ENCODE measurements around the gene ADAM10. TPM values are rescaled to one million over a fixed set of nuclear protein-coding genes. Genes with fewer than 3 reads are reported as not detected.

The ADAM10 gene
- total and polyA plus RNA-seq, 2 of the 8 experiments (the other 6 are each of a cell fraction or from before 2014, with no cell fraction given), result 46.5 to 163 TPM

DNA sequence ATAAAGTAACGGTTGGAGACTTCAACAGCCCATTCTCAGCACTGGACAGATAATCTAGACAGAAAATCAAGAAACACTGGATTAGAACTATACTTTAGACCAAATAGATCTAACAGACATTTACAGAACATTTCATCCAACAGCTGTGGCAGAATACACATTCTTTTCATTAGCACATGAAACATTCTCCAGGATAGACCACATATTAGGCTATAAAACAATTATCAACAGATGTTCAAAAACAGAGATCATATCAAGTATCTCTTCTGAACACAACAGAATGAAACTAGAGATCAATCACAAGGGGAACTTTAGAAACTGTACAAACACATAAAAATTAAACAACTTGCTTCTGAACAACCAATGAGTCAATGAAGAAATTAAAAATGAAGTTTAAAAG lies 133.3 kb downstream of the ADAM10 start:
- Histone ChIP-seq H2BK120ac (replicated peaks; ENCODE audit: low read depth, low read length) (no peak overlapping the region), H3K56ac (replicated peaks; ENCODE audit: insufficient read length, low read depth, low read length) (no peak overlapping the region), H4K5ac (ENCODE audit: insufficient read length, low read depth, low read length) (no peak overlapping the region), H2BK20ac (ENCODE audit: low read length) (no peak overlapping the region), H3K27ac (ENCODE audit: low read depth, low read length) (no peak overlapping the region), H4K8ac (ENCODE audit: extremely low read depth, insufficient read depth, low read length) (no peak overlapping the region), H2BK12ac (ENCODE audit: low read depth, low read length) (no peak overlapping the region), H3K23me2 (ENCODE audit: low read depth, low read length) (peaks cover 3% of the 10 kb centered on the region; the same call in 1 of the 2 replicates), H2BK5ac (ENCODE audit: low read depth, low read length) (no peak overlapping the region), H3K36me3 (ENCODE audit: control insufficient read depth in 2 of 4, insufficient read depth in 4 of 4, low read length in 3 of 4) (peaks cover 0 to 4% (median 0%) of the 10 kb centered on the region in 4 experiments; a peak in 1 of 8 replicates), H3K4me3 (ENCODE audit: extremely low read depth in 1 of 4, insufficient read depth in 2 of 4, low read depth in 3 of 4, low read length in 4 of 4) (no peak overlapping the region), H2AFZ (ENCODE audit: low read length) (no peak overlapping the region), H3K14ac (ENCODE audit: insufficient read length) (no peak overlapping the region), H4K91ac (replicated peaks; ENCODE audit: insufficient read length, low read length) (no peak overlapping the region), H3K9ac (replicated peaks in 1 of 4; ENCODE audit: extremely low read depth in 1 of 4, low read depth in 3 of 4, low read length in 3 of 4) (no peak overlapping the region), H2BK15ac (ENCODE audit: low read length) (no peak overlapping the region), H3K9me3 (ENCODE audit: insufficient read depth in 2 of 2, low read depth in 1 of 2, low read length in 1 of 2) (no peaks in the 10 kb centered on the region; a peak in 1 of 4 replicates), H3K4me2 (ENCODE audit: insufficient read depth in 1 of 2, low read depth in 2 of 2, low read length in 2 of 2) (no peak overlapping the region), H3K23ac (ENCODE audit: insufficient read length) (no peak overlapping the region), H4K20me1 (replicated peaks in 1 of 2; ENCODE audit: control insufficient read depth in 1 of 2, insufficient read depth in 2 of 2, low read length in 2 of 2) (peaks cover 0 to 4% of the 10 kb centered on the region in 2 experiments), H3K4ac (replicated peaks; ENCODE audit: insufficient read length, low read depth, low read length) (no peak overlapping the region), H3K79me1 (ENCODE audit: low read depth, low read length) (0 out of 2 replicates have a peak, but pooled peaks cover 4% of the 10 kb centered on the region), H2AK5ac (ENCODE audit: low read depth, low read length) (no peak overlapping the region), H3K18ac (ENCODE audit: extremely low read depth, low read length) (no peak overlapping the region), H3K4me1 (replicated peaks in 1 of 4; ENCODE audit: control insufficient read depth in 3 of 4, insufficient read depth in 4 of 4, low read length in 3 of 4) (no peaks in the 10 kb centered on the region), H3K27me3 (replicated peaks in 1 of 4; ENCODE audit: control insufficient read depth in 3 of 4, extremely low read depth in 1 of 4, insufficient read depth in 3 of 4, low read length in 3 of 4) (no peaks in the 10 kb centered on the region), H3K79me2 (ENCODE audit: control insufficient read depth in 1 of 2, insufficient read depth in 2 of 2, low read length in 2 of 2) (peaks cover 0 to 7% of the 10 kb centered on the region in 2 experiments; a peak in 2 of 4 replicates)
- no peak for FAIRE-seq
- no peak for DNase-seq (ENCODE audit: low read depth in 1 of 2, low spot score in 2 of 2)
- POLR2A ChIA-PET (ENCODE audit: partially characterized antibody), result no interaction called here
- CTCF ChIA-PET (ENCODE audit: partially characterized antibody), result interaction anchor here (0.8 kb wide), 1 partner anchor 60 kb away, joined by 3 read pairs; no protein-coding TSS in a partner anchor
- WGBS, 2 experiments (ENCODE audit: extremely low coverage in 1 of 2, insufficient coverage in 1 of 2, insufficient read length in 1 of 2, insufficient replicate concordance in 2 of 2, low coverage in 1 of 2, low lambda C conversion rate in 2 of 2, missing lambda C conversion rate in 1 of 2), result 92% methylated on average over 1 of the region's 1 CpG; no CpG with 5 or more reads in 1 of the 2 experiments
- TF ChIP-seq FOSL1 (IDR thresholded peaks at IDR 0.05; ENCODE audit: insufficient read depth, low read depth, low read length), result no peak
- TF ChIP-seq SIX5 (IDR thresholded peaks at IDR 0.05; ENCODE audit: low read depth, low read length), result no peak
- TF ChIP-seq BRCA1 (IDR thresholded peaks at IDR 0.05; ENCODE audit: low read depth, low read length), result no peak
- TF ChIP-seq CREB1 (IDR thresholded peaks at IDR 0.05), result no peak
- no peak for TF ChIP-seq MAFK (IDR thresholded peaks at IDR 0.05; ENCODE audit: low read depth, low read length)

Measured in H1 (cell line).